ENCODE measurements around the gene AXIN1.
"Not testable (repeated sequence)": the region's sequence is repeated elsewhere in the genome, so short reads cannot be mapped to it uniquely, and the experiment has no call there.

The AXIN1 gene

DNA sequence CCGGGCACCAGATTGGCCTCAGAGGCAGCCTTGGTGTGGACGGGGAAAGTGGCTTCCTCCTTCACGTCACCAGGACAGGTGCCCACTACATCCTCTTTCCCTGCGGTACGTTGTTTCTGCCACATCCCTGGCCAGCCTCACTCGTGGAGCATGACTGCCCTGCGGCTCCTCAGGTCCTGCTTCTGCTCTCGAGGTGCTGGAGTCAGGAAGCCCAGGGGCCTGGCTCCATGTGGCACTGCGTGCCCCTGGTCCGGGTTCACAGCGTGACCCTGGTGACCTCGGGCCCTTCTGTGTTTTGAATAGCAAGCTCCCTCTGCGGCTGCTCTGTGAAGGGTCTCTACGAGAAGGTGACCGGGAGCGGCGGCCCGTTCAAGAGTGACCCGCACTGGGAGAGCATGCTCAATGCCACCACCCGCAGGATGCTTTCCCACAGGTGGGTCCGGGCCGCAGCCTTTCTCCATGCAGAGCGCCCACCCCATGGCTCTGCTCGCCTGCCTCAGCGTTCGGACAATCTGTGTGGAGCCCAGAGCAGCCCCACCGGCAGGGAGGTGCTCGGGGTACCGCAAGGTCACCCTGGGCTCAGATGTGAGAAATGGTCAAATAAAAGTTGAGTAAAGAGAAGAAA, 90.3 kb downstream of the AXIN1 start:
- no peak for DNase-seq

DNA sequence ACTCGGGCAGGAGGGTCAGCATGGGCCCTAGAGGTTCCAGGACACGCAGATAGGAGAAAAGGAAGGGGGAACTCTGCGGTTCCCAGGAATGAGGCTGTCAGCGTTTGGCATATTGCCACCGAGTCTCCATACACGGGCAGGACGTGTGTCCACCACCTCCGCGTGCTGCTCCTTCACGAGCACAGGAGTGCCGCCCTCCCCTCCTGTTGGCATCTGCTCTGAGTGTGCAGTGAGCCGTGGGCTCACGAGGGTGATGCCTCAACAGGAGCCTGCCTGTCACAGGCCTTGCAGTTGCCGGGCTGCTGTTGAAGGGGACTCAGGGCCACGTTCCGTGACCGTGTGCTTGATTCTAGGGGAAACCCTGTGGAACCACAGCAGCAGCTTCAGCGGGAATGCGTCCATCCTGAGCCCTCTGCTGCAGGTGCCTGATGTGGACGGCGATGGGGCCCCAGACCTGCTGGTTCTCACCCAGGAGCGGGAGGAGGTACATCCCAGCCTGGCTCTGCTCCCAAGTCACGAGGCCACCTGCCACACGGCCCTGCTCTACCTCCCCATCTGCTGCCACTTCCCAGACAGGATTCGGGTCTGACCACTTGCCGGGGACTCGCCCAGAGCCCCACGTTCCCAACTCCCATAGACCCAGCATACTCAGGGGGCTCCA, 91.4 kb downstream of the AXIN1 start:
- no peak for DNase-seq

DNA sequence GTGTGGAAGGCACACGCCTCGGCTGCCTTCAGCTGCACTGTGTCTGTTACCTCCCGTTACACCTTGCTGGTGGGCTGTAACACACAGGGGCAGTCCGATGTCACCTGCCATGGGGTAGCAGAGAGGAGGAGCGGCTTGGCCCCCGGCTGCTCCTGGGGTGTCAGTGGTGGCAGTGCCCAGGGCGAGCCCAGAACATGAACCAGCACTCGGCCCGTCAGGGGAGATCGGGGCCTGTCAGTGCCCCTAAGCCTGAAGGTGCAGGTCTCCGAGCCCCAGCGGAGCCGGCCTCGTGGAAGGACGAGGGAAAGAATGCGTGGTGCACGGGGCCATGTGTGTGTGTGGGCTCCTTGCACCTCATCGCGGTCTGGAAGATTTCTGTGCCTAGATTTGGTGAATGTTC, 92.2 kb downstream of the AXIN1 start:
- no peak for DNase-seq

DNA sequence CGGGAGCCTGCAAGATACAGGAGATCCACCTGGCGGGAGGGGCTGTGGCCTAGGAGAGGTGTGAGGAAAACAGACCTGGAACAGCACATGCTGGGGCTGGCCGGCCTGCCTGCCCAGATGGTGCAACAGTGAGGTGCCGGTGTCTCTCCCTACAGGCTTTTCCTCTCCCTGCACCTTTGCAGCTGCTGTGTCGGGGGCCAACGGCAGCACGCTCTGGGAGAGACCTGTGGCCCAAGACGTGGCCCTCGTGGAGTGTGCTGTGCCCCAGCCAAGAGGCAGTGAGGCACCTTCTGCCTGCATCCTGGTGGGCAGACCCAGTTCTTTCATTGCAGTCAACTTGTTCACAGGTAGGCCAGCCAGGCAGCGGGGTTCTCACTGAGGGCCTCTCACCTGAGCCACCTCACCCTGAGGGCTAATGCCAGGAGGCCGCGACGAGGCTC, 92.7 kb downstream of the AXIN1 start:
- no peak for DNase-seq

DNA sequence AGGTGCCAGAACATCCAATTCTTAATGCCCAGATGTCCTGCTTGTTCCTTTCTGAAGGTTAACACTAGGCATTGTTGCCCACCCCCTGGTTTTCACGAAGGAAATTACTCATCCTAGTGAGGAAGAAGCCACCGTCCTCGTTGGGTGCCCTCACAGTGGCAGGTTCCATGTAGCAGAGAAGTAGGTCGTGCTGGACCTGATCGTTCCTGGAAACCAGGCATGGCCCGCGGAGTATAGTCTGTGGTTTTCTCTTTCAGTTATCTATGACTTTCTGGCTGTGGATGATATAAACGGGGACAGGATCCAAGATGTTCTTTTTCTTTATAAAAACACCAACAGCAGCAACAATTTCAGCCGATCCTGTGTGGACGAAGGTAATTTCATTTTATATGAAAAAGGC, 93.3 kb downstream of the AXIN1 start:
- no peak for DNase-seq

DNA sequence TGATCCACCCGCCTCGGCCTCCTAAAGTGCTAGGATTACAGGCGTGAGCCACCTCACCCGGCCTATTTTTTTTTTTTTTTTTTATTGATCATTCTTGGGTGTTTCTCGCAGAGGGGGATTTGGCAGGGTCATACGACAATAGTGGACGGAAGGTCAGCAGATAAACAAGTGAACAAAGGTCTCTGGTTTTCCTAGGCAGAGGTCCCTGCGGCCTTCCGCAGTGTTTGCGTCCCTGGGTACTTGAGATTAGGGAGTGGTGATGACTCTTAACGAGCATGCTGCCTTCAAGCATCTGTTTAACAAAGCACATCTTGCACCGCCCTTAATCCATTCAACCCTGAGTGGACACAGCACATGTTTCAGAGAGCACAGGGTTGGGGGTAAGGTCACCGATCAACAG, 94.4 kb downstream of the AXIN1 start:
- not testable (repeated sequence) for DNase-seq

DNA sequence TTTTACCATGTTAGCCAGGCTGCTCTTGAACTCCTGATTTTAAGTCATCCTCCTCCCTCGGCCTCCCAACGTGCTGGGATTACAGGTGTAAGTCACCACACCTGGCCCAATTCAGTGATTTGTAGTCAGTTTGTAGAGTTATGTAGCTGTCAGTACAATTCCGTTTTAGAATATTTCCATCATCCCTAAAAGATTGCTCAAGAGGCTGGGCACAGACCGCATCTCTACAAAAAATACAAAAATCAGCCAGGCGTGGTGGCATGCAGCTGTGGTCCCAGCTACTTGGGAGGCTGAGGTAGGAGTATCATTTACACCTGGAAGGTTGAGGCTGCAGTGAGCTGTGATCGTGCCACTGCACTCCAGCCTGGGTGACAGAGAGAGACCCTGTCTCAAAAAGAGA, 97.3 kb downstream of the AXIN1 start:
- DNase-seq: no peak

DNA sequence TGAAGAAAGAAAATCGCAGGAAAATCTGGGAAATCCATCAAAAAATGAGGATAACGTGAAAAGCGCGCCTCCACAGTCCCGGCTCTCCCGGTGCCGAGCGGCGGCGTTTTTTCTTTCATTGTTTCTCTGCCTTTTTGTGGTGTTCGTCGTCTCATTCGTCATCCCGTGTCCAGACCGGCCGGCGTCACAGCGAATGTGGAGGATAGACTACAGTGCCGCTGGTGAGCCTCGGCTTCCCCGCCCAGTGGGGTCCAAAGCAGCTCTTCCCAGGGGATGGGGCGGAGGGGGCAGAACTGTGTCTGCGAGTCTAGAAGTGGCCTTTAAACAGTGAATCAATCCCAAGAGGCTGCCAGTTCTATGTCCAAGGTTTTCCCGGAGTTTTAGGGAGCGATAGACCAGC, 98.1 kb downstream of the AXIN1 start:
- no peak for DNase-seq

DNA sequence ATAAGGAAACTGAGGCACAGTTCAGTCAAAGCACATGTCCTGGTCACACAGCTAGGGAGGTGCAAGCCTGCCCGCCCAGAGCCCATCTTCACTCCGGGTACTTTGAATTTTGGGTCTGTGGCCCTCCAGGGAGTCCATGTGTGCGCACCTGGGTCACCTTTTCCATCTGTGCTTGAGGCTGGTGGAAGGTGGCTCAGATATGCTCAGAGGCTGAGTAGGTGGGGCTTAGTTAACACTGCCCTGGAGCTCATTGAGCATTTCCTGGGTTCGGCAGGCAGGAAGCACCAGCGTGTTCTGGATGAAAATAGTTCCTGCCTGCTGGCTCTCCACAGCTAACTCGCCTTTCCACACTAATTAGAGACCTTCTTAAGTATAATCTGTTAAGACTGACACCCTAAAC, 98.7 kb downstream of the AXIN1 start:
- no peak for DNase-seq

DNA sequence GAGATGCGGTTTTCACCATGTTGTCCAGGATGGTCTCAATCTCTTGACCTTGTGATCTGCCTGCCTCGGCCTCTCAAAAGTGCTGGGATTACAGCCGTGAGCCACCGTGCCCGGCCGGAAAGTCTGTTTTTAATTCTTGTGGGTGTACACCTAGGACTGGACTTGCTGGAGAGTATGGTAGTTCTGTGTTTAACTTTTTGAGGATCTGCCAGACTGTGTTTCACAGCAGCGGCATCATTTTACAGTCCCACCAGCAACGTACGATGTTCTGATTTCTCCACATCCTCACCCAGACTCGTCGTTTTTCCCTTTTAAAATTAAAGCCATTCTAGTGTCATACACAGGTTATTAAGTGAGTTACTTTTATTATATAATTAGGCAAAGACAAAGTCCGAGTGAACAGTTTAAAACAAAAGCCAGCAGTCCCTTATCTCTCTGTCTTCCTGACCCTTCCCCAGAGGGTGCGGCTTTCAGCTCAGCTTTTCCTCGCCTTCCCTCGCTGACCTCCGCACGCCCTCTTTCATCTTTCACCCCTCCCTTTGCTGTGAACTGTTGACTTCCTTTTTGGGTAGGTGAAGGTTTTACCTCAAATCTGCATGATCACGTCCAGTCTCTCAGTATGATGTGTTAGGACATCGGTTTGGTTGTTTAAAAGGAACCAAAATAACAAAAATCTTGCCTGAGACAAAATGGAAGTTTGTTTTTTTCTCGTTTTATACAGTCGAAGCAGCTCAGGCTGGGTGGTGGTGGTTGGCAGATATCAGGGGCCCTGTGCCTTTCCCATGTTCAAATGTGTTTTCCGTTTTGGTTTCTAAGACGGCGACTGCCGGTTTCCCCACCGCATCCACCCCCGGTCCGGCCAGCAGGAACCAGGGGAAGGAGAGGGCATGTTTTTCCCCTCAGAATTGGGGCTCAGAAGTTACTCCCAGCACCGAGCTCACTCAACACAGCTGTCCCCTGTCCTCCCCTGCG, 99.9 kb downstream of the AXIN1 start:
- peak; percentile 63 for DNase-seq

DNA sequence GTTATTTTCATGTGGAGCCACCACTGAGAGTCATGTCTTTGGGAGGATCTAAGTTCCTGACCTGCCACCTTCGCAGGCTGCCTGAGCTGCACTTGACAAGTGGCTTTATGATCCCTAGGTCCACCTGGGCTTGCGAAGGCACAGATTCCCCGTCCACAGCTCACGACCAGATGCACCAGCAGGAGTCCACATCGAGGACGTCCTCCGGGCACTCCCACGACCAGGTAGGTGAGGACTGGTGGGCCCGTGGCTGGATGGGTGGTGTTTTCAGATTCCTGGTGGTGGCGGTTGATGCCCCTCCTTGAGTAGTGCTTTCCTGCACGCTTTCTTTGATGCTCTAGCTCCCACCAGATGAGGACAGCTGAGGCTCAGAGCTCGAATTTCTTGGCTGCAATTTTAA, 103.1 kb downstream of the AXIN1 start:
- DNase-seq: no peak

DNA sequence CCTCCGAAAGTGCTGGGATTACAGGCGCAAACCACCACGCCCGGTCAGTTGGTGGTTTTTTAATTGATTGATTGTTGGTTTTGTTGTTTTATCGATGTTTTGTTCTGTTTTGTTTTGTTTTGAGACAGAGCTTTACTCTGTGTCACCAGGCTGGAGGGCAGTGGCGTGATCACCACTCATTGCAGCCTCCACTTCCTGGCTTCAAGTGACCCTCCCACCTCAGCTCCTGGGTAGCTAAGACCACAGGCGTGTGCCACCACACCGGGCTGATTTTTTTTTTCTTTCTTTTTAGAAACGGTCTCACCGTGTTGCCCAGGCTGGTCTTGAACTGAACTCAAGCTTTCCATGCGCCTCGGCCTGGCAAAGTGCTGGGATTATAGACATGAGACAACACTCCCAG, 105.5 kb downstream of the AXIN1 start:
- no peak for DNase-seq

DNA sequence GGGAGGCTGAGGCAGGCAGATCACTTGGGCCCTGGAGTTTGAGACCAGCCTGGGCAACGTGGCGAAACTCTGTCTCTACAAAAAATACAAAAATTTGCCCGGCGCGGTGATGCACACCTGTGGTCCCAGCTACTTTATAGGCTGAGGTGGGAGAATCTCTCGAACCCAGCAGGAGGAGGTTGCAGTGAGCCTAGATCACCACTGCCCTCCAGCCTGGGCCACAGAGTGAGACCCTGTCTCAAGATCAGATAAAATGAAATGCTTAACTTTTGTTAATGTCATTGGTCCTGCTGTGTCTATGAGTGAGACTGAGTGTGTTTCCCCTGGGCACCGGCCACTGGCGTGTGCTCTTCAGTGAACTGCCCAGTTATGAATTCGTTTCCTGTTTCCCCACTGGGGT, 107.4 kb downstream of the AXIN1 start:
- no peak for DNase-seq

DNA sequence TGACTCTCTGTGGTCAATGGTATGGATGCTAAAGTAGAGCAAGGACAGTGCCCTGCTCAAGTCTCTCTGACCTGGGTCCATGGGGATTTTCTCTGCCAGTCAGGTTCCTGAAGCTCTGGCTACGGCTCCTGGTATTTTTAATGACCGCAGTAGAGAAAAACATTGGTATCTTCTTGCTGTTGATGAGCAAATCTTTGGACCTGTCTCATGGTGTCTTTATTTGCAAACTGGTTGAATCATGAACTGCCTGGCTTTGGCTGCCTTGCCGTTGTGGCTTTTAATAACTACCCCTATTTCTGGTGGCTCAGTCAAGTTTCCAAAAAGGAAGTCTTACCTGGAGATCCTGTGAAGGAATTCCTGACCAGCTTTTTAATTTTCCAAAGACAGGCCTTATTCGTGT, 109.2 kb downstream of the AXIN1 start:
- no peak for DNase-seq

DNA sequence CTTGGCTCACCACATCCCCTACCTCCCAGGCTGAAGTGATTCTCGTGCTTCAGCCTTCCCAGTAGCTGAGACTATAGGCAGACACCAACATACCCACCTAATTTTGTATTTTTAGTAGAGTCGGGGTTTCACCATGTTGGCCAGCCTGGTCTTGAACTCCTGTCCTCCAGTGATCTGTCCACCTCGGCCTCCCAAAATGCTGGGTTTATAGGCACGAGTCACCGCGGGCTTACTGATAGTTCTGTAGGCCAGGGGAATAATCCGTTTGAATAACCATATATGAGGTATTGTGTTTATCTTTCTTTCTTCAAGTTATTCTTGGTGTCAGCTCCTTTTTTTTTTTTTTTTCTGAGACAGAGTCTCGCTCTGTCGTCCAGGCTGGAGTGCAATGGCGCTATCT, 110.2 kb downstream of the AXIN1 start:
- no peak for DNase-seq

DNA sequence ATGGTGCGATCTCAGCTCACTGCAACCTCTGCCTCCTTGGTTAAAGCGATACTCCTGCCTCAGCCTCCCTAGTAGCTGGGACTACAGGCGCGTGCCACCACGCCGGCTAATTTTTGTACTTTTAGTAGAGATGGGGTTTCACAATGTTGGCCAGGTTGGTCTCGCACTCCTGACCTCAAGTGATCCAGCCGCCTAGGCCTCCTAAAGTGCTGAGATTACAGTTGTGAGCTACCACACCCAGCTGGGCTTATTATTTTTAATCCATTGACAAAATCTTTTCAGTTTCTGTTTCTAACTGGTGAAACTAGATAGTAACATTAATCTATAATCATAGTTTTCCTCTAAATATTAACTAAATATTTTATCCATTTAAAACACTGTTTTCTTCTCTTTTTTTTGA, 112.0 kb downstream of the AXIN1 start:
- DNase-seq: no peak

DNA sequence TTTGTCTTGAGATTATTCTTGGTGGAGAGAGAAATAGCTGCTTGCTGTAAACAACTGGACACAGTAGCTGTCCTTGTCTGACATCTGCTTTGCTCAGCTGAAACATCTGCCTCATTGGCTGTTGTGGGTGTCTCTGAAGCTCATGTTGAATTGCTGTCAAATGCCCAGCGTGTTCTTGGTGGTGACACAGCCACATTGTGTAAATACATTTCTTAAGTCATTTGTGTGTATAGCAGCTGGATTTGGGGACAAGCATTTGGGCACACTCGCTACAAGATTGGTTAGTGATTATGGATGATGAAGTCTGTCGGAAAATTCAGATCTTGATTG, 112.6 kb downstream of the AXIN1 start:
- no peak for DNase-seq
